Vagina (tissue), 2 donors: ENCODE data around the gene NTM.

Source experiments
- POLR2A ChIP-seq, 2 donors: fragments of 450-650 bp; IDR thresholded peaks; one replicate each; pipeline ENCODE4 v1.6.1; 2017; ENCODE audit warnings: antibody characterized with exemption in 2 of 2, mild to moderate bottlenecking in 2 of 2, moderate library complexity in 2 of 2
- POLR2AphosphoS5 ChIP-seq, 2 donors: sonication (generic); formaldehyde crosslinking; IDR thresholded peaks; one replicate each; pipeline ENCODE4 v1.9.0; 2017; ENCODE audit warnings: antibody characterized with exemption in 2 of 2, mild to moderate bottlenecking in 2 of 2, low read depth in 1 of 2; ENCODE audit not compliant: insufficient read depth in 1 of 2
- TF ChIP-seq, protein P1 (sequence below), 3 experiments: fragments of 450-650 bp in 2 of 3; fragments of 200-600 bp in 1 of 3; sonication (generic) in 1 of 3; IDR thresholded peaks; one replicate each; pipeline ENCODE4 v1.5.1; 2017 to 2019; ENCODE audit warnings: antibody characterized with exemption in 3 of 3, mild to moderate bottlenecking in 2 of 3, moderate library complexity in 2 of 3

DNA sequence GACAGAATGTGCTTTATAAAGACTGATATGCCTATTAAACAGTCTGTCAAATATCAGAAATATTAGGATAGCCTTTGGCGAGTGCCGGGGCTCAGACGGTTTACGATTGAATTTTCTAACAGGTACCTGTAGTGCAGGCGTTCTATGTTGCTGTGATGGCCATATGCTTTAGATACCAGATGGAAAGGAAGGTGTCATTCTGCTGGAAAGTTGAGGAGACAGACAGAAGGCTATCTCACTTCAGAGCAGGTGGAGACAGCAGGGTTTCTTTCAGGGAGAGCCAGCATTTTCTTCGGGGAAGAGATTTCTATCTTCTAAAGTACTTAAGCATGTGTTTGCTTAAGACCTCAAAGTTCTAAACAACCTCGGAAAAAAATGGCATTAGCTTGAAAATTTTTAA, 415.4 kb downstream of the NTM start:
- TF ChIP-seq, protein P1, sequence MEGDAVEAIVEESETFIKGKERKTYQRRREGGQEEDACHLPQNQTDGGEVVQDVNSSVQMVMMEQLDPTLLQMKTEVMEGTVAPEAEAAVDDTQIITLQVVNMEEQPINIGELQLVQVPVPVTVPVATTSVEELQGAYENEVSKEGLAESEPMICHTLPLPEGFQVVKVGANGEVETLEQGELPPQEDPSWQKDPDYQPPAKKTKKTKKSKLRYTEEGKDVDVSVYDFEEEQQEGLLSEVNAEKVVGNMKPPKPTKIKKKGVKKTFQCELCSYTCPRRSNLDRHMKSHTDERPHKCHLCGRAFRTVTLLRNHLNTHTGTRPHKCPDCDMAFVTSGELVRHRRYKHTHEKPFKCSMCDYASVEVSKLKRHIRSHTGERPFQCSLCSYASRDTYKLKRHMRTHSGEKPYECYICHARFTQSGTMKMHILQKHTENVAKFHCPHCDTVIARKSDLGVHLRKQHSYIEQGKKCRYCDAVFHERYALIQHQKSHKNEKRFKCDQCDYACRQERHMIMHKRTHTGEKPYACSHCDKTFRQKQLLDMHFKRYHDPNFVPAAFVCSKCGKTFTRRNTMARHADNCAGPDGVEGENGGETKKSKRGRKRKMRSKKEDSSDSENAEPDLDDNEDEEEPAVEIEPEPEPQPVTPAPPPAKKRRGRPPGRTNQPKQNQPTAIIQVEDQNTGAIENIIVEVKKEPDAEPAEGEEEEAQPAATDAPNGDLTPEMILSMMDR (IDR thresholded peaks at IDR 0.05), result no peak
- TF ChIP-seq POLR2AphosphoS5 (IDR thresholded peaks at IDR 0.05; ENCODE audit: insufficient read depth in 1 of 2, low read depth in 1 of 2) (no peak), POLR2A (IDR thresholded peaks at IDR 0.05) (no peak)
